GM12864 (cell line): ENCODE measurements around the gene CAP1.

Experiments used
- DNase-seq: peaks from one replicate; pipeline ENCODE4 v3.0.0-alpha.2; 2011; ENCODE audit warnings: low read depth
- H3K4me3 ChIP-seq: 2 replicates; pipeline ENCODE4 v1.5.1; 2011; ENCODE audit warnings: mild to moderate bottlenecking, low read depth, low read length, control low read depth
- TF ChIP-seq, protein P1 (sequence below): IDR thresholded peaks from 2 replicates; pipeline ENCODE4 v1.5.1; 2011; ENCODE audit warnings: low read depth, mild to moderate bottlenecking, moderate library complexity, low read length, control low read depth, inconsistent platforms; ENCODE audit errors: missing control alignments

Gene CAP1

DNA sequence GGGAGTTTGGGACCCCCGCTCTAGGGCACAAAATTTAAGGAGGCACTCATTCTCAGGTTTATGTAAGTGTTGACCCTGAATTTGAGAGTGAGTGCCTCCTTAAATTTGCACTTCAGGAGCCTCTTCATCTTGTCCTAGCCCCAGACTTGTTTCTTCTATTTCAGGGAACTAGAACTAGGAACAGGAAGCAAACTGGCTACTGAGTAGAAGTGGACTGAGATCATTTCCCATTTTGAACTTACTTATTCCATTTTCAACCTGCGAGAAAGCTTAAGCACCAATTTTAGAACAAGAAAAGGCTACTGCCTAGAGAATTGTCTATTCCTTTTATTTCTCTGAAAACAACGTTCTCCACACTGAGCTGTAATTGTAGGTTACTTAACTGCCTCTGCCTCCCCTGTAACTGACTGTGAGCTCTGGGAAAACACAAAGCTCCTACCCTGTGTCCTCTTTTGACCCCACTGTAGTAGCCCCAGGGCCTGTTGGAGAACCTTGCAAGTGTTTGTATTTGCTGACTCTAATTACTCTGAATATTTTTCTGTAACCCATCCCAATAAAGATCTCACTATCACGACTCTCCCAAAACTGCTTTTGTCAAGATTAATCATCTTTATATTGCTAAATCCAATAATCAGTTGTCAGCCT is 54.1 kb downstream of the CAP1 start:
- DNase-seq, result no peak
- TF ChIP-seq, protein P1, sequence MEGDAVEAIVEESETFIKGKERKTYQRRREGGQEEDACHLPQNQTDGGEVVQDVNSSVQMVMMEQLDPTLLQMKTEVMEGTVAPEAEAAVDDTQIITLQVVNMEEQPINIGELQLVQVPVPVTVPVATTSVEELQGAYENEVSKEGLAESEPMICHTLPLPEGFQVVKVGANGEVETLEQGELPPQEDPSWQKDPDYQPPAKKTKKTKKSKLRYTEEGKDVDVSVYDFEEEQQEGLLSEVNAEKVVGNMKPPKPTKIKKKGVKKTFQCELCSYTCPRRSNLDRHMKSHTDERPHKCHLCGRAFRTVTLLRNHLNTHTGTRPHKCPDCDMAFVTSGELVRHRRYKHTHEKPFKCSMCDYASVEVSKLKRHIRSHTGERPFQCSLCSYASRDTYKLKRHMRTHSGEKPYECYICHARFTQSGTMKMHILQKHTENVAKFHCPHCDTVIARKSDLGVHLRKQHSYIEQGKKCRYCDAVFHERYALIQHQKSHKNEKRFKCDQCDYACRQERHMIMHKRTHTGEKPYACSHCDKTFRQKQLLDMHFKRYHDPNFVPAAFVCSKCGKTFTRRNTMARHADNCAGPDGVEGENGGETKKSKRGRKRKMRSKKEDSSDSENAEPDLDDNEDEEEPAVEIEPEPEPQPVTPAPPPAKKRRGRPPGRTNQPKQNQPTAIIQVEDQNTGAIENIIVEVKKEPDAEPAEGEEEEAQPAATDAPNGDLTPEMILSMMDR, result no peak
- no peak overlapping the region for H3K4me3 ChIP-seq

DNA sequence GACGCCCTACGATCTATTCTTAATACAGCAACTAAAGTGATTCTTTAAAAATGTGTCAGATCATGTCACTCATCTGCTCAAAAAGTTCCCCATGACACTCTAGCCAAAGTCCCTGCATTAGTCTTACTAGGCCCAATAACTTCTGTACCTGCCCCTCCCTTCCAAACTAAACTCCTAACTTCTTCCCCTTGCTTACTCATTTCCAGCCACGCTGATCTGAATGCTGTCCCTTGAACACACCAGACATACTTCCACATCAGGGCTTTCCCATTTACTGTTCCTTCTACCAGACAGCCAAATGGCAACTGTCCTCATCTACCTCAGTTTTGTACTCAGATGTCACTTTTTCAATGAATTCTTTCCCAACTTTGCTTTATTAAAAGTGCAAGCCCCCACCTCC is 55.3 kb downstream of the CAP1 start:
- H3K4me3 ChIP-seq, result no peak overlapping the region
- no peak for DNase-seq
- TF ChIP-seq, protein P1, result no peak

DNA sequence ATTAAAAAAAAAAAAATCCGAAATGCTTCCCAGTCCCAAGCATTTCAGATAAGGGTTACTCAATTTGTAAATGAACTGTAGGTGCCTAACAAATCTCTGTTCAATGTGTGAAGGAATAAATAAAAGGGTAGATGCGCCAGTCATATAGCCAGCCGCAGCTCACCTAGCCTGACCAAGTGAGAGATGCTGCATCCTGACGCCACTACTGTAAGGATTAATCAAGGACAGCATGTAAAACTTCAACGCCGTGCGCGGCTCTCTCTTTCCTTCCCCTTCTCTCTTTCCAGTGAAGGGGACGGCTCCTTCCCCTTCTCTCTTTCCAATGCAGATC is 56.1 kb downstream of the CAP1 start:
- peak overlapping the region; percentile 90 for H3K4me3 ChIP-seq
- TF ChIP-seq, protein P1, result no peak
- DNase-seq, result no peak

DNA sequence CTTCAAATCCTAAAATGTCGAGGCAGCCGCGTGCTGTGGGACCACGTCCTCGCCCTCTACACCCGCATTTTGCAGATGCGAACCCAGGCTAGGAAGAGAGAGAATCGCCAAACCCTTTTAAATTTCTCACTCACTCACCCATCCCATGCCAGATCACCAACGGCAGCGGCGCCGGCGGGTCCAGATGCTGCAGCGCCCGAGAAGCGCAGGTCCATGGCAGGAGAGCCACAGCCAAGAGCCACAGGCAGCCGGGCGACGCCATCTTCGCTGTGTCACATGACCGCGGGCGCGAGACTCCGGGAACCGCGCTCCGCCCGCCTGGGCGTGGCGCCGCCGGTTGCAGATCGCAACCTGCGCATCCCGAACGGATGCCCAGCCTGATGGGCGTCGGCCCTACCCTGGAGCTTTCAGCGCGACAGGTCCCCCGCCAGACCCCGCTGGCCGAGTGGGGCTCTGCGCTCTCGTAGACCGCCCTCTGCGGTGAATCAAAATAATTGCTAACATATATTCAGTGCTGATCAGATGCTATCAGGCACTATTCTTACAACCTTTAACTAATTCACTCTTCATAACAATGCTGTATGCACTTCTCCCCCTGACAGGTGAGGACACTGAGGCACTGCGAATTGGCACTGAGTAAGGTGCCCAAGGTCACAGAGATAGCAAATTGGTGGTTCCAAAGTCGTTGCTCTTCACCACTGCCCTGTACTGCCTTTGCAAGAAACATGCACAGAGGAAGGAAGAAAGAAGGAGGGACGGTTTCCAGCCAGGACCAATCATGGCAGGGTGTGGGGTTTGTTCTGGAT is 56.7 kb downstream of the CAP1 start, which contains the start of gene PPT1:
TSS of gene PPT1 (minus strand) at position 276 of the 806 bp plus-strand sequence. CDS start at position 262, 14 bp downstream.
- TF ChIP-seq, protein P1, result peak; percentile 35
- H3K4me3 ChIP-seq, result peak within 1 kb of the TSS; percentile 90
- peak; percentile 21 for DNase-seq

DNA sequence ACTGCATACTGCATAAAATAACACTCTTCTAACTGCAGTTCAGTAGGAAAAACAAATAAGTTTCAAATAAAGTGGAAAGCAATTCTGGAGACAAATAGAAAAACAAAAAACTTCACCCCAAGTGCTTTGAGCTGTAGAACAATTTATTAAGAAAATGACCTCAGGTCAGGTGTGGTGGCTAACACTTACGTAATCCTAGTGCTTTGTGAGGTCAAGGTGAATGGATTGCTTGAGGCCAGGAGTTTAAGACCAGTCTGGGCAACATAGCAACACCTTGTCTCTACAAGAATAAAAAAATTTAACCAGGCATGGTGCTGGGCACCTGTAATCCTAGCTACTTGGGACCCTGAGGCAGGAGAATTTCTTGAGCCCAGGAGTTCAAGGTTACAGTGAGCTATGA is 61.5 kb downstream of the CAP1 start:
- TF ChIP-seq, protein P1, result no peak
- no peak for DNase-seq

DNA sequence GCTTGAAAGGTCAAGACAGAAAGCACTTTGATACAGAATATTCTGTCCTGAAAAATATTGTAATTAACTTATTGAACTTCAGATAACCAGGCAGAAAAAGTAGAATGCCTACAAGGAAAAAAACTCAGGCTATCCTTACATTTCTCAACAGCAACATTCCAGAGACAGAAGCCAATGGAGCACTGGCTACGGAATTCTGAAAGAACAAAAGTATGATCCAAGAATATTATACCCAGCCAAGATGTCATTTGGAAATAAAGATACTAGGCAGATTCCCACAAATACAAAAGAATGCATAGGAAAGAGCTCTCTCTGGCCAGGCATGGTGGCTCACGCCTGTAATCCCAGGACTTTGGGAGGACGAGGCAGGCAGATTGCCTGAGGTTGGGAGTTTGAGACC is 62.4 kb downstream of the CAP1 start:
- TF ChIP-seq, protein P1, result no peak
- no peak overlapping the region for H3K4me3 ChIP-seq
- no peak for DNase-seq

More for the DNA sequence above, 61.5 kb downstream of the CAP1 start:
- no peak overlapping the region for H3K4me3 ChIP-seq
